Suprapubic skin (tissue), 4 donors: ENCODE measurements around the gene ROS1. TPM values are rescaled to one million over a fixed set of nuclear protein-coding genes. Genes with fewer than 3 reads are reported as not detected.
A peak's percentile ranks its signal among the peaks of the same experiment; 100 is the strongest.

Source experiments
- DNase-seq, 2 donors: peaks; one replicate each; pipeline ENCODE4 v3.0.0-alpha.2; 2019; ENCODE audit warnings: low spot score in 2 of 2
- H3K27ac ChIP-seq: fragments of 200-600 bp; sonication (generic); one replicate; pipeline ENCODE4 v1.5.1; 2019
- H3K27me3 ChIP-seq: fragments of 200-600 bp; sonication (generic); one replicate; pipeline ENCODE4 v1.5.1; 2019
- H3K36me3 ChIP-seq: fragments of 200-600 bp; sonication (generic); one replicate; pipeline ENCODE4 v1.5.1; 2019
- H3K4me1 ChIP-seq: fragments of 200-600 bp; sonication (generic); one replicate; pipeline ENCODE4 v1.5.1; 2019
- H3K4me3 ChIP-seq: fragments of 200-600 bp; sonication (generic); one replicate; pipeline ENCODE4 v1.5.1; 2019; ENCODE audit warnings: mild to moderate bottlenecking
- H3K9me3 ChIP-seq: fragments of 200-600 bp; sonication (generic); one replicate; pipeline ENCODE4 v1.5.1; 2019
- EP300 ChIP-seq: sonication (generic); formaldehyde crosslinking; IDR thresholded peaks from one replicate; pipeline ENCODE4 v1.6.1; 2017; ENCODE audit warnings: antibody characterized with exemption
- POLR2A ChIP-seq, 2 donors: fragments of 450-650 bp; IDR thresholded peaks; one replicate each; pipeline ENCODE4 v1.6.1; 2017; ENCODE audit warnings: antibody characterized with exemption in 2 of 2, mild to moderate bottlenecking in 2 of 2, moderate library complexity in 2 of 2
- POLR2AphosphoS5 ChIP-seq, 3 donors: sonication (generic); formaldehyde crosslinking; IDR thresholded peaks; one replicate each; pipeline ENCODE4 v1.6.1; 2017; ENCODE audit warnings: antibody characterized with exemption in 3 of 3
- WGBS: methylation state at CpG from one replicate; pipeline ENCODE4 v1.1.5; 2018; 5-methylcytosine and 5-hydroxymethylcytosine counted together
- total RNA-seq, 4 donors: library from RNA; depleted of rRNA; stranded (reverse); fragments of >200 nt; gene quantifications; one replicate each; pipeline ENCODE4 v1.1.0, GENCODE V29; 2016
- TF ChIP-seq, protein P1 (sequence below), 2 donors: fragments of 200-600 bp in 1 of 2; fragments of 450-650 bp in 1 of 2; sonication (generic) in 1 of 2; IDR thresholded peaks; one replicate each; pipeline ENCODE4 v1.5.1; 2016 to 2019; ENCODE audit warnings: antibody characterized with exemption in 2 of 2, mild to moderate bottlenecking in 1 of 2, moderate library complexity in 1 of 2

The ROS1 gene
- total RNA-seq, 4 donors from 2014 or later: 0.49 to 2.8 (median 0.69) TPM

- Histone ChIP-seq H3K4me1 (no peaks in the 10 kb centered on the region), H3K27ac (peak overlapping the region; percentile 38), H3K27me3 (peaks cover under 1% of the 10 kb centered on the region), H3K4me3 (no peak overlapping the region), H3K36me3 (no peaks in the 10 kb centered on the region), H3K9me3 (no peaks in the 10 kb centered on the region)
- DNase-seq: no peak
- TF ChIP-seq EP300 (no peak), POLR2AphosphoS5 (IDR thresholded peaks at IDR 0.05) (no peak), POLR2A (IDR thresholded peaks at IDR 0.05) (no peak)
- TF ChIP-seq, protein P1, sequence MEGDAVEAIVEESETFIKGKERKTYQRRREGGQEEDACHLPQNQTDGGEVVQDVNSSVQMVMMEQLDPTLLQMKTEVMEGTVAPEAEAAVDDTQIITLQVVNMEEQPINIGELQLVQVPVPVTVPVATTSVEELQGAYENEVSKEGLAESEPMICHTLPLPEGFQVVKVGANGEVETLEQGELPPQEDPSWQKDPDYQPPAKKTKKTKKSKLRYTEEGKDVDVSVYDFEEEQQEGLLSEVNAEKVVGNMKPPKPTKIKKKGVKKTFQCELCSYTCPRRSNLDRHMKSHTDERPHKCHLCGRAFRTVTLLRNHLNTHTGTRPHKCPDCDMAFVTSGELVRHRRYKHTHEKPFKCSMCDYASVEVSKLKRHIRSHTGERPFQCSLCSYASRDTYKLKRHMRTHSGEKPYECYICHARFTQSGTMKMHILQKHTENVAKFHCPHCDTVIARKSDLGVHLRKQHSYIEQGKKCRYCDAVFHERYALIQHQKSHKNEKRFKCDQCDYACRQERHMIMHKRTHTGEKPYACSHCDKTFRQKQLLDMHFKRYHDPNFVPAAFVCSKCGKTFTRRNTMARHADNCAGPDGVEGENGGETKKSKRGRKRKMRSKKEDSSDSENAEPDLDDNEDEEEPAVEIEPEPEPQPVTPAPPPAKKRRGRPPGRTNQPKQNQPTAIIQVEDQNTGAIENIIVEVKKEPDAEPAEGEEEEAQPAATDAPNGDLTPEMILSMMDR (IDR thresholded peaks at IDR 0.05): no peak
- 49% methylated on average over 2 of the region's 2 CpGs for WGBS
Observed at GRCh38 chr6:117440706-117441525, 15.2 kb upstream of the ROS1 start.

DNA sequence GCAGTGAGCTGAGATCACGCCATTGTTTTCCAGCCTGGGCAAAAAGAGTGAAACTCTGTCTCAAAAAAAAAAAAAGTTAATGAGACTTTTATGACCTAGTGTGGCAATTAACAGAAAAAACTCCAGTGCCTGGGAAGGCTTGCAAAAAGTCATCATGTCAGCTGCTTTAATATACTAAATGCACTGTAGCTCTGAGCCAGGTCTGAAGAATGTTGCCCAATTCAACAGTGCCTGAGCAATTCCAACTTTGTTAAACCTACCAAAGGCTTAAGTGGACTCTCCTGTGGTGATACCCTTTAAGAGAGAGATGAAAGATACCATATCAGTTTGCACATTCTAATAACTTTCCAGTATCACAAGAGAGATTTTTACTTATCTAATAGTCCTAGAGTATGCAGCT lies 6.5 kb upstream of the ROS1 start:
- no peak overlapping the region for H3K4me3 ChIP-seq
- no peaks in the 10 kb centered on the region for H3K27me3 ChIP-seq
- TF ChIP-seq, protein P1 (IDR thresholded peaks at IDR 0.05): no peak
- TF ChIP-seq EP300 (no peak), POLR2AphosphoS5 (IDR thresholded peaks at IDR 0.05) (no peak)
- H3K9me3 ChIP-seq: no peaks in the 10 kb centered on the region
- no peaks in the 10 kb centered on the region for H3K4me1 ChIP-seq
- no peak for DNase-seq
- H3K27ac ChIP-seq: no peak overlapping the region
- 79% methylated on average over 1 of the region's 1 CpG for WGBS
- no peaks in the 10 kb centered on the region for H3K36me3 ChIP-seq

- H3K36me3 ChIP-seq: no peaks in the 10 kb centered on the region
- TF ChIP-seq, protein P1 (IDR thresholded peaks at IDR 0.05): no peak
- TF ChIP-seq EP300: no peak
- no peak for TF ChIP-seq POLR2A (IDR thresholded peaks at IDR 0.05)
- no peak for TF ChIP-seq POLR2AphosphoS5 (IDR thresholded peaks at IDR 0.05)
- H3K27ac ChIP-seq: no peak overlapping the region
- peaks cover 5% of the 10 kb centered on the region for H3K27me3 ChIP-seq
- WGBS: 73% methylated on average over 3 of the region's 3 CpGs
- H3K9me3 ChIP-seq: no peaks in the 10 kb centered on the region
- H3K4me1 ChIP-seq: no peaks in the 10 kb centered on the region
- no peak for DNase-seq
- H3K4me3 ChIP-seq: no peak overlapping the region
Observed at GRCh38 chr6:117423754-117424153, 2.0 kb downstream of the ROS1 start.

- H3K27me3 ChIP-seq: peaks cover 5% of the 10 kb centered on the region
- no peaks in the 10 kb centered on the region for H3K36me3 ChIP-seq
- TF ChIP-seq POLR2AphosphoS5 (IDR thresholded peaks at IDR 0.05): no peak
- TF ChIP-seq EP300: no peak
- no peak for TF ChIP-seq POLR2A (IDR thresholded peaks at IDR 0.05)
- TF ChIP-seq, protein P1 (IDR thresholded peaks at IDR 0.05): no peak
- WGBS: 85% methylated on average over 4 of the region's 4 CpGs
- no peaks in the 10 kb centered on the region for H3K9me3 ChIP-seq
- H3K4me3 ChIP-seq: no peak overlapping the region
- H3K27ac ChIP-seq: no peak overlapping the region
- no peak for DNase-seq
- no peaks in the 10 kb centered on the region for H3K4me1 ChIP-seq
Observed at GRCh38 chr6:117418320-117418719, 7.4 kb downstream of the ROS1 start.

- DNase-seq: no peak
- Histone ChIP-seq H3K27me3 (peaks cover 5% of the 10 kb centered on the region), H3K27ac (no peak overlapping the region), H3K9me3 (no peaks in the 10 kb centered on the region), H3K36me3 (no peaks in the 10 kb centered on the region), H3K4me1 (no peaks in the 10 kb centered on the region), H3K4me3 (no peak overlapping the region)
- TF ChIP-seq, protein P1 (IDR thresholded peaks at IDR 0.05): no peak
- no peak for TF ChIP-seq POLR2AphosphoS5 (IDR thresholded peaks at IDR 0.05)
- TF ChIP-seq EP300: no peak
- no peak for TF ChIP-seq POLR2A (IDR thresholded peaks at IDR 0.05)
- 58% methylated on average over 1 of the region's 1 CpG for WGBS
Observed at GRCh38 chr6:117417851-117418250, 7.9 kb downstream of the ROS1 start.
